Iris pigment epithelial cell (primary cell): Measurements from ENCODE around the gene OR2AT4.
"Not testable (repeated sequence)": the region's sequence is repeated elsewhere in the genome, so short reads cannot be mapped to it uniquely, and the experiment has no call there.

Source experiments
- DNase-seq: peaks from one replicate; pipeline ENCODE4 v3.0.0-alpha.2; 2011; ENCODE audit warnings: low read depth

The OR2AT4 gene

GRCh38 chr11:75103380-75104026 is 6.8 kb upstream of the OR2AT4 start:
- DNase-seq, result peak; percentile 53

DNA sequence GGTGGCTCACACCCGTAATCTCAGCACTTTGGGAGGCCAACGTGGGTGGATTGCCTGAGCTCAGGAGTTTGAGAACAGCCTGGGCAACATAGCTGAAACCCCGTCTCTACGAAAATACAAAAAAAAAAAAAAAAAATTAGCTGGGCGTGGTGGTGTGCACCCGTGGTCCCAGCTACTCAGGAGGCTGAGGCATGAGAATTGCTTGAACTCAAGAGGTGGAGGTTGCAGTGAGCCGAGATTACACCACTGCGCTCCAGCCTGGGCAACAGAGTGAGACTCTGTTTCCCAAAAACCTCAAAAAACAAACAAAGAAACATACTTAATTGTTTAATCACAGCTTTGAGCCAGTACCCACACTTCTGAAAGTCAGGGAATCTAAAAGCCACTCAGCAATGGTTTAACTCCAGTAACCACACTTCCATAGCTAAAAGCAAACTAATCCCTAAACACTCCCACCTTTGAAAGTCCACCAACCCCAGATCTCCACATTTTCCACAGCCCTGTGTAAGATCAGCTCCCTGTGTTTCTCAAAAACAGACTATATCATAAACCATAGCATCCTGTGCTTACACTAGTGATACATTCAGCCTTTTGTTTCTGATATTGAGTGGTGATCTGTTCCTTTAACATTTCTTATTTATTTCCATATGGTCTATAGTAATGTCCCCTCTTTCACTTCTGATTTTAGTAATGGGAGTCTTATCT is 4.9 kb upstream of the OR2AT4 start:
- DNase-seq, result no peak

- peak; percentile 84 for DNase-seq
Measured at GRCh38 chr11:75100314-75100713, 3.6 kb upstream of the OR2AT4 start.

DNA sequence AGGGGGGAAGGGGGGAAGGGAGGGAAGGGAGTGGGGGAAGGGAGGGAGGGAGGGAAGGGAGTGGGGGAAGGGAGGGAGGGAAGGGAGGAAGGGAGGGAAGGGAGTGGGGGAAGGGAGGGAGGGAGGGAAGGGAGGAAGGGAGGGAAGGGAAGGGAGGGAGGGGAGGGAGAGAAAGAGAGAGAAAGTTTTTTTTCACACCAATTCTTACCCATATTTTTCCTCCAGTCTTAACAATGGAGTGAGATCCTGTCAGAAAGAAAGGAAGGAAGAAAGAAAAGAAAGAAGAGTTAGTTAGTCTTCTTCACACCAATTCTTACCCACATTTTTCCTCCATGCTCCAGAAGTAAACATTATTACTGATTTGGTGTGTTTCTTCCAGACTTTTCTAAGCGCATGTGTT is 3.0 kb upstream of the OR2AT4 start:
- no peak for DNase-seq

DNA sequence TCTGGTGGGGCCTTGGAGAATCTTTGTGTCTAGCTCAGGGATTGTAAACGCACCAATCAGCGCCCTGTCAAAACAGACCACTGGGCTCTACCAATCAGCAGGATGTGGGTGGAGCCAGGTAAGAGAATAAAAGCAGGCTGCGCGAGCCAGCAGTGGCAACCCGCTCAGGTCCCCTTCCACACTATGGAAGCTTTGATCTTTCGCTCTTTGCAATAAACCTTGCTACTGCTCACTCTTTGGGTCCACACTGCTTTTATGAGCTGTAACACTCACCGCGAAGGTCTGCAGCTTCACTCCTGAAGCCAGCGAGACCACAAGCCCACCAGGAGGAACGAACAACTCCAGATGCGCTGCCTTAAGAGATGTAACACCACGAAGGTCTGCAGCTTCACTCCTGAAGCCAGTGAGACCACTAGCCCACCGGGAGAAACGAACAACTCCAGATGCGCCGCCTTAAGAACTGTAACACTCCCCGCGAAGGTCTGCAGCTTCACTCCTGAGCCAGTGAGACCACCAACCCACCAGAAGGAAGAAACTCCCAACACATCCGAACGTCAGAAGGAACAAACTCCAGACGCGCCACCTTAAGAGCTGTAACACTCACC is 2.3 kb upstream of the OR2AT4 start:
- DNase-seq, result not testable (repeated sequence)

GRCh38 chr11:75098181-75098580 is 1.5 kb upstream of the OR2AT4 start:
- not testable (repeated sequence) for DNase-seq

DNA sequence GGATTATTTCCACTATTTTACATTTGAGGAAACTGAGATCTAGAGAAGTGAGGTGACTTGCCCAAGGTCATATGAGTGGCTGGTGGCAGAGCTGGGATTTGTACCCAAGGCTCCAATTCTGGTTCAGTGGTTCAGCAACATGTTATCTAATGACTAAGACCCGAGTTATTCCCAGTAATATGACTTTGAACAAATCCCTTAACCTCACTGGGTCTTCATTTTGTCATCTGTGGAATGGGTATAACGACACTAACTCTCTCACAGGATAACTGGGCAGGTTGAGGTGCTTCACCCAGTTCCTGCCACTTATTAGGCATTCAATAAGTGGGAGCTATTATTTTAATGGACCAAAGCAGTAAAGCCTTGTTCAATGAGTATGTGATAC is 489 bp upstream of the OR2AT4 start:
- no peak for DNase-seq

- not testable (repeated sequence) for DNase-seq
Measured at GRCh38 chr11:75094382-75094781, 2.3 kb downstream of the OR2AT4 start.

GRCh38 chr11:75090671-75091177 is 6.0 kb downstream of the OR2AT4 start:
- DNase-seq, result no peak

DNA sequence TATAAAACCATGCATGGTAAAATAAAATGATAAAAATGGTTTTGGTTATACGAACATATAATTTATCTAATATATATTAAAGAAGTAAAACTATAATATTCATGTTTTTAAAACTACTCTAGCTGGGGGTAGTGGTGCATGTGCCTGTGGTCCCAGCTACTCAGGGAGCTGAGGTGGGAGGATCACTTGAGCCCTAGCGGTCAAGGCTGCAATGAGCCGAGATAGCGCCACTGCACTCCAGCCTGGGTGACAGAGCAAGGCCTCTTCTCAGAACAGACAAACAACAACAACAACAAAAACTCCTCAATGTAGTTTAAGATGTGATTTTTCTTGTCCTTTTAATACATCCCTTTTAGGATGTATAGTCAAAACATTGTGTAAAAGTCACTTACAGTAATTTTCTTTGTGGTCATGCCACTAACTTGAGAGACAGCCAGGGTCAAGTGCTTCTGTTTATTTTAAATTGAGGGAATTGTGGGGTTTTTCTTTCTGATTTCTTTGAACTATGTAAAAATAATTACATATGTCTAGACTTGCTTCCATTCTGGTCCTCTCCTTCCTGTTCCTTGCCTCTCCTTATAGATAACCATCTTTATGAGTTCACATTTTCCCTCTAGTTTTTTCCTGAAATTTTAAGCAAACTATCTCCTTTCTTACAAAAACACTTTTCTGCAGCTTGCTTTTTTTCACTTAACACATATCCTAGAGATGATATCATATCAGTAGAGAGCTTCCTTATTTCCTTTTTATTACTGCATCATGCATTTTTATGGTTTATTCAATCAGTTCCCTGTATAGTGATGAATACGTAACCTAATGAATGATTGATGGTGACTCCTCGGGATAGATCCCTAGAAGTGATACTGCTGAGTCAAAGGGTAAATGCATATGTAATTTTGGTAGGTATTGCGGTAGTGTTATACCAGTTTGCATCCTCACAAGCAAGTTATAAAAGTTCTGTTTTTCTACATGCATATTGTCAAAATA is 9.1 kb downstream of the OR2AT4 start:
- no peak for DNase-seq

- DNase-seq, result no peak
Measured at GRCh38 chr11:75084883-75085282, 11.8 kb downstream of the OR2AT4 start.

DNA sequence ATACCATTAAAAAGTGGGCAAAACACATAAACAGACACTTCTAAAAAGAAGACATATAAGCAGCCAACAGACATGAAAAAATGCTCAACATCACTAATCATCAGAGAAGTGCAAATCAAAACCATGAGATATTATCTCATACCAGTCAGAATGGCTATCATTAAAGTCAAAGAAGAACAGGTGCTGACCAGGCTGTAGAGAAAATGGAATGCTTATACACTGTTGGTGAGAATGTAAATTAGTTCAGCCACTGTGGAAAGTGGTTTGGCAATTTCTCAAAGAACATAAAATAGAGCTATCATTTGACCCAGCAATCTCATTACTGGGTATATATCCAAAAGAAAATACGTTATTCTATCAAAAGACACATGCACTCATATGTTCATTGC is 13.5 kb downstream of the OR2AT4 start:
- no peak for DNase-seq

GRCh38 chr11:75082601-75083216 is 14.0 kb downstream of the OR2AT4 start:
- no peak for DNase-seq

DNA sequence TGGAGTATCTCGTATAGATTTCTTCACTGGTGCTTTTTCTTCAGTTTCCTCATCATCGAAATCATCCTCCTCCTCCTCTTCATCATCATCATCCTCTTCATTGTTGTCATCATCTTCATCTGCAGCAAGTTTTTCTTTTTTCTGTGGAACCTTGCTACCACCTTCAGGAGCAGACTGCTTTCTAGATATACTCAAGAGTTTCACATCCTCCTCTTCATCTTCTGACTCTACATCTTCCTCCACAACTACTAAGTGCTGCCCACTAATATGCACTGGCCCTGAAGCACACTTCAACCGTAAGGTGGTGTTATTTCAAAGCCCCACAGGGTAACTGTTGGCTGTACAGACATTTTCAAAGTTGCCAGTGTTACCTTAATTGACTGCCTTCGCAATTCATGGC is 17.1 kb downstream of the OR2AT4 start:
- no peak for DNase-seq

DNA sequence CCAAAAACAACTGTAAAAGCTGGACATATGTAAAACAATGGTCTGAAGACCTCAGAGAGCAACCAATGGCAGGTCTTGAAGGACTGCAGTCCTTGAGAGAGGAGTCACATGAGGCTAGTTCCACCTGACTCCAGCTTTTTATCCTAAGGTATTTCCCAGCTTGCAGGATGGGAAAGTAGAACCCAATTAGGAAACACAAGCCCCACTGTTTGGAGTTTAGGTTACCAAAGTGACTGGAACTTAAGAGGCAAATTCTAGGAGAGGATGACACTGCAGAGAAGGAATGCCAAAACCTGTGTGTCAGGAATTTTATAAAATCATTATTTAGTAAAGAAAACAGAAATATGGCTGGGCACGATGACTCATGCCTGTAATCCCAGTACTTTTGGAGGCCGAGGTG is 18.4 kb downstream of the OR2AT4 start:
- peak; percentile 7 for DNase-seq

DNA sequence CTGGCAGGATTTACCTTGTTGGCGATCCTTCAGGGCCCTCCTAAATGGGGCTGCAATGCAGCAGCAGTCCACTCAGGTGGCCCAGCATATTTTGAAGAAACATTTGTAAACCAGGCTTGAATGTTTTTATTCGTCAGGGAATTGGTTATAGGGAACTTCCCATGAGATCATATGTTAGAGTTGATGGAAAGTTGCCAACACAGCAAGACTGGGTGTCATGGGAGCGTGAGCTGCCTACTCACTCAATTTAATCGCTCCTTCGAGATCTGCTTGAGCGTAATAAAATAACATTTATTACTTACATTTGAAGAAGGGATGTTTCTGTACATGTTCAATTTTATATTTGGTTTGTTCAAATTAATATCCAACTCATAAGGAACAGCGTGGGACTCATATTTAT is 19.4 kb downstream of the OR2AT4 start:
- peak; percentile 19 for DNase-seq

- no peak for DNase-seq
Measured at GRCh38 chr11:75076671-75077070, 20.0 kb downstream of the OR2AT4 start.

GRCh38 chr11:75073459-75074190 is 23.1 kb downstream of the OR2AT4 start:
- no peak for DNase-seq

DNA sequence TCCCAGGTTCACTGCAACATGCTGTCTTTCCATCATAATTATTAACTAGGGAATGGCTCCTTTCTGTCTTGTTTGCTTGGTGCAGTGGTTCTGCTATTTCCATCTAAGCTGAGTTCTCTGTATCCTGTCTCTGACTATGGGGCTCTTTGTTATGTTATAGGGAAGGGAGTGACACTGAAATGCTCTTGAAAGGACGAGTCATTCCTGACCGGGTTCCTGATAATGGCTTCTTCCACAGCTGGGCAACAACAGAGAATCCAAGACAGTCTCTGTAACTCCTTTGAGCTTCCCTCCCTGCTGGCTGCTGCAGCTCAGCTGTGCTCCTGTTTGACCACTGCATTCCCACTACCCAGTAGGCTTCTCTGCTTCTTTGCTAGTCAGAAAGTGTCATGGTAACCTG is 24.1 kb downstream of the OR2AT4 start:
- no peak for DNase-seq

DNA sequence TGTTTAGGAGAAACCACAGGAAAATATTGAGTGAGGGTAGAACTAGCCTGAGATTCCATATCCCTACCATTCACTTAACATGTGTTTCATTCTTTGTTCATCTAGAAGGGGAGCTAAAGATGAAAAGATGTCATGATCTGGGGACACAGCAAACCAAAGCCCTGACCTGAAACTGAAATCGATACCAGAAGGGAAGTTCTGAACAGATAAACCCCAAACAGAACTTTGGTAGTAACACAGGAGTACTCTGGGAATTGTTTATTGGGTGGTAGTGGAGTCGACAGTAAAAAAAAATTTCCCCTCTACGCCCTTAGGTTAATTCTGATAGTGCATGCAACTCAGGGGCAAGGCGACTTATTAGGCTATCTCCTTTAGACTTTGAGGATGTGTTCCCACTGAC is 27.2 kb downstream of the OR2AT4 start:
- DNase-seq, result no peak

GRCh38 chr11:75068993-75069392 is 27.7 kb downstream of the OR2AT4 start:
- no peak for DNase-seq
